ENCODE measurements around the gene CYB561A3.
A peak's percentile ranks its signal among the peaks of the same experiment; 100 is the strongest.

CYB561A3 gene

GRCh38 chr11:61378713-61379313 lies 17.1 kb upstream of the CYB561A3 start:
- no peak overlapping the region for H3K4me3 Mint-ChIP-seq
- no peak overlapping the region for H3K27ac Mint-ChIP-seq
- H3K9me3 Mint-ChIP-seq (ENCODE audit: low read depth): no peaks in the 10 kb centered on the region
- peaks cover 8% of the 10 kb centered on the region for H3K36me3 Mint-ChIP-seq
- no peaks in the 10 kb centered on the region for H3K27me3 Mint-ChIP-seq
- H3K4me1 Mint-ChIP-seq (ENCODE audit: low read depth): no peaks in the 10 kb centered on the region

- H3K27ac Mint-ChIP-seq: peak overlapping the region; percentile 10
- H3K9me3 Mint-ChIP-seq (ENCODE audit: low read depth): no peaks in the 10 kb centered on the region
- no peak overlapping the region for H3K4me3 Mint-ChIP-seq
- H3K27me3 Mint-ChIP-seq: no peaks in the 10 kb centered on the region
- no peaks in the 10 kb centered on the region for H3K4me1 Mint-ChIP-seq (ENCODE audit: low read depth)
- H3K36me3 Mint-ChIP-seq: peaks cover 8% of the 10 kb centered on the region
These were observed 15.9 kb upstream of the CYB561A3 start for GRCh38 chr11:61377461-61378160.

GRCh38 chr11:61375761-61376108 lies 14.1 kb upstream of the CYB561A3 start:
- no peaks in the 10 kb centered on the region for H3K27me3 Mint-ChIP-seq
- H3K27ac Mint-ChIP-seq: no peak overlapping the region
- peaks cover 8% of the 10 kb centered on the region for H3K36me3 Mint-ChIP-seq
- no peaks in the 10 kb centered on the region for H3K4me1 Mint-ChIP-seq (ENCODE audit: low read depth)
- no peaks in the 10 kb centered on the region for H3K9me3 Mint-ChIP-seq (ENCODE audit: low read depth)
- no peak overlapping the region for H3K4me3 Mint-ChIP-seq

- Mint-ChIP-seq H3K27me3 (no peaks in the 10 kb centered on the region), H3K4me1 (ENCODE audit: low read depth) (peaks cover 1% of the 10 kb centered on the region), H3K27ac (no peak overlapping the region), H3K4me3 (no peak overlapping the region), H3K9me3 (ENCODE audit: low read depth) (no peaks in the 10 kb centered on the region), H3K36me3 (peaks cover 8% of the 10 kb centered on the region)
These were observed 11.2 kb upstream of the CYB561A3 start for GRCh38 chr11:61372659-61373420.

- H3K27me3 Mint-ChIP-seq: no peaks in the 10 kb centered on the region
- peaks cover 1% of the 10 kb centered on the region for H3K4me1 Mint-ChIP-seq (ENCODE audit: low read depth)
- H3K36me3 Mint-ChIP-seq: peaks cover 3% of the 10 kb centered on the region
- no peak overlapping the region for H3K27ac Mint-ChIP-seq
- no peak overlapping the region for H3K4me3 Mint-ChIP-seq
- H3K9me3 Mint-ChIP-seq (ENCODE audit: low read depth): no peaks in the 10 kb centered on the region
These were observed 8.8 kb upstream of the CYB561A3 start for GRCh38 chr11:61370349-61371005.

GRCh38 chr11:61369372-61370348 lies 8.0 kb upstream of the CYB561A3 start:
- Mint-ChIP-seq H3K9me3 (ENCODE audit: low read depth) (no peaks in the 10 kb centered on the region), H3K4me3 (no peak overlapping the region), H3K36me3 (no peaks in the 10 kb centered on the region), H3K27ac (no peak overlapping the region), H3K27me3 (no peaks in the 10 kb centered on the region), H3K4me1 (ENCODE audit: low read depth) (peaks cover 1% of the 10 kb centered on the region)

GRCh38 chr11:61368646-61369045 lies 7.0 kb upstream of the CYB561A3 start:
- Mint-ChIP-seq H3K27me3 (no peaks in the 10 kb centered on the region), H3K4me1 (ENCODE audit: low read depth) (peaks cover 3% of the 10 kb centered on the region), H3K9me3 (ENCODE audit: low read depth) (no peaks in the 10 kb centered on the region), H3K4me3 (no peak overlapping the region), H3K36me3 (no peaks in the 10 kb centered on the region), H3K27ac (peak overlapping the region; percentile 22)

GRCh38 chr11:61367406-61367805 lies 5.7 kb upstream of the CYB561A3 start:
- Mint-ChIP-seq H3K4me1 (ENCODE audit: low read depth) (peaks cover 13% of the 10 kb centered on the region), H3K27ac (no peak overlapping the region), H3K4me3 (no peak overlapping the region), H3K36me3 (no peaks in the 10 kb centered on the region), H3K9me3 (ENCODE audit: low read depth) (no peaks in the 10 kb centered on the region), H3K27me3 (no peaks in the 10 kb centered on the region)

- no peaks in the 10 kb centered on the region for H3K36me3 Mint-ChIP-seq
These were observed 2.5 kb upstream of the CYB561A3 start for GRCh38 chr11:61364012-61364675.

GRCh38 chr11:61362542-61362875 lies 827 bp upstream of the CYB561A3 start:
- peaks cover 32% of the 10 kb centered on the region for H3K4me1 Mint-ChIP-seq (ENCODE audit: low read depth)
- no peaks in the 10 kb centered on the region for H3K9me3 Mint-ChIP-seq (ENCODE audit: low read depth)
- H3K4me3 Mint-ChIP-seq: peak overlapping the region; percentile 98
- peak overlapping the region; percentile 98 for H3K27ac Mint-ChIP-seq
- no peaks in the 10 kb centered on the region for H3K27me3 Mint-ChIP-seq
- H3K36me3 Mint-ChIP-seq: no peaks in the 10 kb centered on the region

More at GRCh38 chr11:61364012-61364675, 2.5 kb upstream of the CYB561A3 start:
- peaks cover 29% of the 10 kb centered on the region for H3K4me1 Mint-ChIP-seq (ENCODE audit: low read depth)
- H3K9me3 Mint-ChIP-seq (ENCODE audit: low read depth): no peaks in the 10 kb centered on the region
- H3K27me3 Mint-ChIP-seq: no peaks in the 10 kb centered on the region
- H3K27ac Mint-ChIP-seq: peak overlapping the region; percentile 98
- H3K4me3 Mint-ChIP-seq: peak overlapping the region; percentile 98

- Mint-ChIP-seq H3K27ac (peak overlapping the region; percentile 98), H3K36me3 (no peaks in the 10 kb centered on the region), H3K4me1 (ENCODE audit: low read depth) (peaks cover 35% of the 10 kb centered on the region), H3K9me3 (ENCODE audit: low read depth) (no peaks in the 10 kb centered on the region), H3K4me3 (peak overlapping the region; percentile 98), H3K27me3 (no peaks in the 10 kb centered on the region)
These were observed 393 bp downstream of the CYB561A3 start for GRCh38 chr11:61361237-61361740.

- H3K36me3 Mint-ChIP-seq: no peaks in the 10 kb centered on the region
- H3K9me3 Mint-ChIP-seq (ENCODE audit: low read depth): no peaks in the 10 kb centered on the region
- peak overlapping the region; percentile 46 for H3K27ac Mint-ChIP-seq
- peaks cover 35% of the 10 kb centered on the region for H3K4me1 Mint-ChIP-seq (ENCODE audit: low read depth)
- peak overlapping the region; percentile 35 for H3K4me3 Mint-ChIP-seq
- H3K27me3 Mint-ChIP-seq: no peaks in the 10 kb centered on the region
These were observed 2.2 kb downstream of the CYB561A3 start for GRCh38 chr11:61359516-61359915.

GRCh38 chr11:61358566-61358965 lies 3.1 kb downstream of the CYB561A3 start:
- H3K4me1 Mint-ChIP-seq (ENCODE audit: low read depth): peaks cover 33% of the 10 kb centered on the region
- no peaks in the 10 kb centered on the region for H3K27me3 Mint-ChIP-seq
- H3K9me3 Mint-ChIP-seq (ENCODE audit: low read depth): no peaks in the 10 kb centered on the region
- peaks cover under 1% of the 10 kb centered on the region for H3K36me3 Mint-ChIP-seq
- no peak overlapping the region for H3K27ac Mint-ChIP-seq
- H3K4me3 Mint-ChIP-seq: no peak overlapping the region

GRCh38 chr11:61357894-61358239 lies 3.8 kb downstream of the CYB561A3 start:
- H3K36me3 Mint-ChIP-seq: peaks cover 6% of the 10 kb centered on the region
- H3K9me3 Mint-ChIP-seq (ENCODE audit: low read depth): no peaks in the 10 kb centered on the region
- no peak overlapping the region for H3K4me3 Mint-ChIP-seq
- no peak overlapping the region for H3K27ac Mint-ChIP-seq
- H3K4me1 Mint-ChIP-seq (ENCODE audit: low read depth): peaks cover 26% of the 10 kb centered on the region
- H3K27me3 Mint-ChIP-seq: no peaks in the 10 kb centered on the region

Data from activated naive CD8-positive, alpha-beta T cell (primary cell).